ENCODE results near the gene SQOR.

GRCh38 chr15:45670091-45670490 lies 35.3 kb downstream of the SQOR start:
- TF ChIP-seq CTCF (IDR thresholded peaks at IDR 0.05) (no peak), EP300 (IDR thresholded peaks at IDR 0.05) (no peak)
